HepG2 (cell line): Measurements from ENCODE around the gene OBP2A.

ENCODE experiments used
- ATF7-NPFF ChIP-seq: sonication (generic); formaldehyde crosslinking; IDR thresholded peaks from 2 replicates; pipeline ENCODE4 v1.8.1; 2023; ENCODE audit warnings: mild to moderate bottlenecking, low read depth, missing genetic modification reagents, moderate library complexity
- SIN3A ChIP-seq: IDR thresholded peaks from 2 replicates; pipeline ENCODE4 v1.6.1; 2011; ENCODE audit warnings: low read depth, mild to moderate bottlenecking, control low read depth, low read length, borderline replicate concordance

- TF ChIP-seq ATF7-NPFF (CRISPR knock-in tag), result no peak
- no peak for TF ChIP-seq SIN3A
Observed at GRCh38 chr9:135509458-135509857, 36.5 kb upstream of the OBP2A start.
